ENCODE data around the gene SCG3. TPM values are rescaled to one million over a fixed set of nuclear protein-coding genes. Genes with fewer than 3 reads are reported as not detected.

The SCG3 gene
- total and polyA plus RNA-seq, 2 donors from 2014 or later, result 0.11 to 0.13 TPM

GRCh38 chr15:51766341-51766740 lies 85.0 kb downstream of the SCG3 start:
- Histone ChIP-seq H3K27ac (ENCODE audit: low read depth in 2 of 2, low read length in 2 of 2) (no peak overlapping the region), H3K4me1 (ENCODE audit: control insufficient read depth in 2 of 3, insufficient read depth in 2 of 3, low read depth in 1 of 3, low read length in 3 of 3) (no peaks in the 10 kb centered on the region), H3K36me3 (ENCODE audit: control insufficient read depth in 2 of 3, insufficient read depth in 3 of 3, low read length in 3 of 3) (no peaks in the 10 kb centered on the region), H3K27me3 (ENCODE audit: control insufficient read depth, insufficient read depth, low read length) (no peaks in the 10 kb centered on the region), H3K9ac (ENCODE audit: low read length in 3 of 3) (no peak overlapping the region), H3K4me3 (ENCODE audit: low read length in 3 of 3) (no peak overlapping the region), H3K9me3 (ENCODE audit: control insufficient read depth in 2 of 3, insufficient read depth in 1 of 3, low read length in 3 of 3) (no peaks in the 10 kb centered on the region)
- intact Hi-C loops (cut with DNase I), result no loop called here
- FAIRE-seq (no peak), DNase-seq (no peak)
- TF ChIP-seq, protein P1, sequence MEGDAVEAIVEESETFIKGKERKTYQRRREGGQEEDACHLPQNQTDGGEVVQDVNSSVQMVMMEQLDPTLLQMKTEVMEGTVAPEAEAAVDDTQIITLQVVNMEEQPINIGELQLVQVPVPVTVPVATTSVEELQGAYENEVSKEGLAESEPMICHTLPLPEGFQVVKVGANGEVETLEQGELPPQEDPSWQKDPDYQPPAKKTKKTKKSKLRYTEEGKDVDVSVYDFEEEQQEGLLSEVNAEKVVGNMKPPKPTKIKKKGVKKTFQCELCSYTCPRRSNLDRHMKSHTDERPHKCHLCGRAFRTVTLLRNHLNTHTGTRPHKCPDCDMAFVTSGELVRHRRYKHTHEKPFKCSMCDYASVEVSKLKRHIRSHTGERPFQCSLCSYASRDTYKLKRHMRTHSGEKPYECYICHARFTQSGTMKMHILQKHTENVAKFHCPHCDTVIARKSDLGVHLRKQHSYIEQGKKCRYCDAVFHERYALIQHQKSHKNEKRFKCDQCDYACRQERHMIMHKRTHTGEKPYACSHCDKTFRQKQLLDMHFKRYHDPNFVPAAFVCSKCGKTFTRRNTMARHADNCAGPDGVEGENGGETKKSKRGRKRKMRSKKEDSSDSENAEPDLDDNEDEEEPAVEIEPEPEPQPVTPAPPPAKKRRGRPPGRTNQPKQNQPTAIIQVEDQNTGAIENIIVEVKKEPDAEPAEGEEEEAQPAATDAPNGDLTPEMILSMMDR (IDR thresholded peaks at IDR 0.05; ENCODE audit: borderline replicate concordance, extremely low read depth, insufficient read depth), result no peak

DNA sequence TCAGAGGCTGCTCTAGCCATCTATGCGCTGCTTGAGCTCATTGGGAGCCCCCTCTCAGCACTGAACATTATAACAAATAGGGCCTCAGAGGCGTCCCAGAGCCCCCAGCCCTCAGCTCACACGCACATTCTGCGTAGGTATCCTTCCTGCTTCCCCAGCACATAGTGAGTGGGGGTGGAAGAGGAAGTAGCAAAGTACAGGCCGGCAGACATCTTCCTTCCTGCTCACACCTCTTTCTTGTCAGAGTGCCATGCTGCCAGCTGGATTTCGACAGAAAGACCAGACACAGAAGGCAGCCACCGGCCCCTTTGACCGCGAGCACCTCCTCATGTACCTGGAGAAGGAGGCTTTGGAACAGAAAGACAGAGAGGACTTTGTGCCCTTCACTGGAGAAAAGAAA lies 86.7 kb downstream of the SCG3 start:
- Histone ChIP-seq H3K36me3 (ENCODE audit: control insufficient read depth in 2 of 3, insufficient read depth in 3 of 3, low read length in 3 of 3) (no peaks in the 10 kb centered on the region), H3K9me3 (ENCODE audit: control insufficient read depth in 2 of 3, insufficient read depth in 1 of 3, low read length in 3 of 3) (no peaks in the 10 kb centered on the region), H3K27me3 (ENCODE audit: control insufficient read depth, insufficient read depth, low read length) (no peaks in the 10 kb centered on the region), H3K4me3 (ENCODE audit: low read length in 3 of 3) (no peak overlapping the region), H3K4me1 (ENCODE audit: control insufficient read depth in 2 of 3, insufficient read depth in 2 of 3, low read depth in 1 of 3, low read length in 3 of 3) (no peaks in the 10 kb centered on the region), H3K9ac (ENCODE audit: low read length in 3 of 3) (no peak overlapping the region), H3K27ac (ENCODE audit: low read depth in 2 of 2, low read length in 2 of 2) (peak overlapping the region in 1 of 2 donors; percentile 41)
- no peak for FAIRE-seq
- intact Hi-C loops (cut with DNase I), result no loop called here
- no peak for DNase-seq
- TF ChIP-seq, protein P1 (IDR thresholded peaks at IDR 0.05; ENCODE audit: borderline replicate concordance, extremely low read depth, insufficient read depth), result no peak

Other genes with a start within 250 kb of the SCG3 start
- gene DMXL2, start 58.7 kb upstream of the SCG3 start, total RNA-seq, result 29.0 TPM
- 14.6 TPM for gene DMXL2, start 58.7 kb upstream of the SCG3 start, polyA plus RNA-seq (ENCODE audit: insufficient read depth, low read depth, low replicate concordance)
- 11.7 TPM for gene LYSMD2, start 56.2 kb downstream of the SCG3 start, total RNA-seq
- gene LYSMD2, start 56.2 kb downstream of the SCG3 start, polyA plus RNA-seq (ENCODE audit: insufficient read depth, low read depth, low replicate concordance), result 21.5 TPM
- gene TMOD2, start 70.1 kb downstream of the SCG3 start, total RNA-seq, result 9.3 TPM
- 2.5 TPM for gene TMOD2, start 70.1 kb downstream of the SCG3 start, polyA plus RNA-seq (ENCODE audit: insufficient read depth, low read depth, low replicate concordance)
- 49.0 TPM for gene TMOD3, start 148.2 kb downstream of the SCG3 start, total RNA-seq
- gene TMOD3, start 148.2 kb downstream of the SCG3 start, polyA plus RNA-seq (ENCODE audit: insufficient read depth, low read depth, low replicate concordance), result 8.9 TPM